ENCODE results near the gene TNS3.

TNS3 gene

DNA sequence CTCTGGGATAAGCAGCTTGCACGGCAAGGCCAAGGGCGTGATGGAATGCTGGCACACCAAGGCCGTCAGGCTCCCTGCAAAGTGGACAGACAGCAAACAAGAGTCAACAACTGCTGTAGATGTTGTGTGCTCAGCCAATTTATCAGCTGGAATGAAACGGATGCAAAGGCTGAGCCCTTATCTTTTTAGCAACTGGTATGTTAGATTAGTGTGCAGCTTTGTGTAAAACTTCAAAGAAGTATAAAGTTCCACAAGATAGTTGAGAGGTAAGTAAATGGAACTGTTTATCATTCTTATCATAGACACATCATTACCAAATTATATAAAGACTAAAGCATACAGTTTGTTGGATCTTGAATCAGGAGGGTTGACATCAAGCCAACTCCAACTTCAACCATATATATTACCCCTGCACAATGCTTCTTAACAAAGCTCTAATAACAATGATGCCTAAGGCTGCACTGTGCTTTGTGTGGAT lies 289.0 kb downstream of the TNS3 start:
- no peak for DNase-seq

DNA sequence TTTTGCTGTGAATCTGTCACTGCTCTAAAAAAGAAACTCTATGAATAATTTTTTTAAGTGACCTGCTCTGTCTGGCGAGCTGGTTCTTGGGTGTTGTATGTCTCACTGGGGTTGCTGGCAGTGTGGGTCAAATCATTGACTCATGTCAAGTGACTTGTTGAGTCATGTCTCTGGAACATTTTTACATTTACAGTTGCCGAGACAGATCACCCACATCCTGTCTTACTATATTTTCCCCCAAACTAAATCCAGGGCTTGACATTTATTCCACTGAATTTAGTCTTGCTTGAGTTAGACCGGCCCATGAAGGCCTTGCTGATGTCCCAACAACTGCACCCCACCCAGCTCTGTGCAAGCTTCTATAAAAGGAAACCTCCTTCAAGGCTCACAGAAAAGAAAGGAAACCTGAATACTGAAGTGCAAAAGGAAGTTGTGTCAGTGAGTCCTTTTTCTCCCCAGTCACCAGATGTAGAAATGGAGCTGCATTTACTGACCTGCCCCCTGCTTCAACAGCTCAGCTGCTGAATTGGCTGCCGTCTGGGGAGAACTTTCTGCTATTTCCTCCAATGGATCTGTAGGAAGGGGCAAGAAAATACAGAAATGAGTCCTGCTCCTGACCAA lies 290.3 kb downstream of the TNS3 start:
- no peak for DNase-seq

DNA sequence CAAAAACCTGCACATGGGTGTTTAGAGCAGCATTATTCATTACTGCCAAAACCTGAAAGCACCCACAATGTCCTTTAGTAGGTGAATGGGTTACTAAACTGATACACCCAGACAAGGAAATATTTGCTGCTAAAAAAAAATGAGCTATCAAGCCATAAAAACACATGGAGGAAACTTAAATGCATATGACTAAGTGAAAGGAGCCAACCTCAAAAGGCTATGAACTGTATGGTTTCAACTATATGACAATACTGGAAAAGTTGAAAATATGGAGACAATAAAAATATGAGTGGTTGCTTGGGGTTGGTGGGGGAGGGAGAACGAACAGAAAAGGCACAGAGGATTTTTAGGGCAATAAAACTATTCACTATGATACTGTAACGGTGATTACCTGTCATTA lies 291.0 kb downstream of the TNS3 start:
- no peak for DNase-seq

DNA sequence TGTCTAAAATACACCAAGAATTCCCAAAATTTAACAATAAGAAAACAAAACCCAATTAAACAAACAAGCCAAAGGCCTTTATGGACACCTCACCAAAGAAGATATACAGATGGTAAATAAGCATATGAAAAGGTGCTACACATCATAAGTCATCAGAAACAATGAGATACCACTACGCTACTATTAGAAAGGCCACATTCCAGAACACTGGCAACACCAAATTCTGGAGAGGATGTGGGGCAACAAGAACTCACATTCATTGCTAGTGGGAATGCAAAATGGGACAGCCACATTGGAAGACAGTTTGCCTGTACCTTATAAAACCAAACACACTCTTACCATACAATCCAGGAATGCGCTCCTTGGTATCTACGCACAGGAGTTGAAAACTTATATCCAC lies 291.4 kb downstream of the TNS3 start:
- DNase-seq = no peak

DNA sequence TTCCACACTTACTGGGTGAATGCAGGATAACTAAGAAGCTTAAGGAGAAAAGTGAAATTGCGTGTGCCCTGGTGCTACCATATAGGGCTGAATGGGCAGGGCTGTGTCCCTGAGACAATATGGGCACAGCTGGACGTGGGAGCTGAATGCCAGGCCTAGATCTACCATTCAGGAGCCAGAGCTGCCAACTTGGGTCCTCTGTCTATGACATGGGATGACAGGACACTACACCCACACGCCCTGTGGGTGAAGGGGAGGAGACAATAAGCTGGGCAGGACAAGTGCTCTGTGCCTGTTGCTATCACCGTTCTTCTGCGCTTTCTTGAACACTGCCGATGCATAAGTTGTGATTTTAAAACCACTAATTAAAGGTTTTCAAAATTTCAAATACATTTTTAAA lies 293.9 kb downstream of the TNS3 start:
- no peak for DNase-seq

DNA sequence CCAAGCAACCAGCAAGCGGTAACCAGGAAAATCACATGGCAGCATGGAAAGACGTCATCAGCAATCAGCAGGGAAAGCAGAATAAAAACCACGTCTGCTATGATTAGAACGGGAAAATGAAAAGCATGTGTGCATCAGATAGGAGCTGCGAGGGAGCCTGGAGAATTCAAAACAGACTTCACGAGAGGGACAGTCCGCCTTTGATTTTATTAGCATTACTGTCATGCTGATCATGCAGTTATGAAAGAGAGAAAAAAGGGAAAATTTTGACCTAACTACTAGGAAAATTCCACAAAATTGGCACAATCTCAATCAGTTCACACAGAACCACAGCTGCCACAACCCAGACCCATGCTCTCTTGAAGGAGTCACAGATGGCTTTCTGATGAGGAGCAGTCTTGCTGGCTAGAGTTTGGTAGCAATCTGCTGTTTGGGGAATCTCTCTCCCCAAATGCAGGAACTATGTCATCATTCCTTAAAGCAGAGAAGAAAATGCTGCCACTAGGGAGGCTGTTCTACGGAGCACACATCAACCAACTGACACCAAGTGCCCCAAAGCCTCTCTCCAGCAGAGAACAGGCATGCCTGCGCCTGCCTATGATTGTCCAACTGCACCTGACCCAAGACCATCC lies 295.9 kb downstream of the TNS3 start:
- DNase-seq = no peak

DNA sequence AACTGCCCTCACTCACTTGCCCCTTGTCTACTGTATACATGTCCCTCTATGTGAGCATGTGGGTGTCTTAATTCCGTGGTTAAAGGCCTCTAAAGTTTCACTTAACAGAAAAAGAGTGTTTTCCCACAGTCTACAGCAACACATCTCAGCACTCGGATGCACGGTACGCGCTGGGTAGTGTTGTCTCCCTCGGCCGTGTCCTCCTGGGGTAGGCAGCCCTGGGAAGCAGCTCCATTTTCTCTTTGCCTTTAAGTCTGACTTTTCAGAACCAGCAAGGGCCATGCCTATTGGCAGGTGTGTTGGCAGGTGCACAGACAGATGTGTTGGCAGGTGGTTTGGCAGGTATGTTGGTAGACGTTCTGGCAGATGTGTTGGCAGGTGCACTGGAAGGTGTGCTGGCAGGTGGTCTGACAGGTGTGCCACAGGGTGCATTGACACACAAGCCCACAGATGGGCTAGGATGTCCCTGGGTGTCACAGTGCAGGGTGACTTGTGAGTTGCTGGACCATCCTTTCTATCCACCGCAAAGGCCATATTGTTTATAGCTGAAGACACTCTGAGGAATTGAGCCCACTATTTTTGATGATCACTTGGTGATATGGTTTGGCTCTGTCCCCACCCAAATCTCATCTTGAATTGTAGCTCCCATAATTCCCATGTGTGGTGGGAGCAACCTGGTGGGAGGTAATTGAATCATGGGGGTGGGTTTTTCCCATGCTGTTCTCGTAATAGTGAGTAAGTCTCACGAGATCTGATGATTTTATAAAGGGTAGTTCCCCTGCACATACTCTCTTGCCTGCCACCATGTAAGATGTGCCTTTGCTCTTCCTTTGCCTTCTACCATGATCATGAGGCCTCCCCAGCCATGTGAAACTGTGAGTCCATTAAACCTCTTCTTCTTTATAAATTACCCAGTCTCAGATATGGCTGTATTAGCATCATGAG lies 296.9 kb downstream of the TNS3 start:
- DNase-seq = no peak

DNA sequence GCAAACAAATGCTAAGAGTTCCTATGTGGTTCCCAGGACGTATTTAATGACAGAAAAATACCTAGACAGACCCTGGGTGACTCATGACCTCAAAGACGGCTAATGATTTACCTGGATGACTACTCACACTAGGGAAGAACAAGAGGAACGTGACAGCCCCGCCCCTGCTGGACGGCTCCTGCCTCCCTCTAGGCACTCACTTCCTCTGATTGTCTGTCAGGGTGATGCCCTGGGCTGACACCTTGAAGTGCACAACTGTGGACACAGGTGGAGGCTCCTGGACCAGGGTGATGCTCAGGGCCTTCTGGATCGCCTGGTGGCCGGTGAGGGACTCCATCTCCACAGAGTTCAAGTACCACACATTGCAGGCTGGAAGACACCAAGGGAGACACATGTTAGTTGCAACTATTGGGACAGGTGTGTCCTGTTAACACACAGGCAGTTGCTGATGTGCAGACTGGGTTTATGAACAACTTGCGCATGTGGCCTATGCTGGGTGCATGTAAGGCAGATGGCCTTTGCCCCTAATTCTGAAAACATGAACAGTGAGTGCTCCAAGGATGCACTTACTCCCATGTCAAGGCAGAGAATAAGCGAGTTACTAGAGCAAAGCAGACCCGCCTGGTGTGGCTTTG lies 298.3 kb downstream of the TNS3 start:
- no peak for DNase-seq

DNA sequence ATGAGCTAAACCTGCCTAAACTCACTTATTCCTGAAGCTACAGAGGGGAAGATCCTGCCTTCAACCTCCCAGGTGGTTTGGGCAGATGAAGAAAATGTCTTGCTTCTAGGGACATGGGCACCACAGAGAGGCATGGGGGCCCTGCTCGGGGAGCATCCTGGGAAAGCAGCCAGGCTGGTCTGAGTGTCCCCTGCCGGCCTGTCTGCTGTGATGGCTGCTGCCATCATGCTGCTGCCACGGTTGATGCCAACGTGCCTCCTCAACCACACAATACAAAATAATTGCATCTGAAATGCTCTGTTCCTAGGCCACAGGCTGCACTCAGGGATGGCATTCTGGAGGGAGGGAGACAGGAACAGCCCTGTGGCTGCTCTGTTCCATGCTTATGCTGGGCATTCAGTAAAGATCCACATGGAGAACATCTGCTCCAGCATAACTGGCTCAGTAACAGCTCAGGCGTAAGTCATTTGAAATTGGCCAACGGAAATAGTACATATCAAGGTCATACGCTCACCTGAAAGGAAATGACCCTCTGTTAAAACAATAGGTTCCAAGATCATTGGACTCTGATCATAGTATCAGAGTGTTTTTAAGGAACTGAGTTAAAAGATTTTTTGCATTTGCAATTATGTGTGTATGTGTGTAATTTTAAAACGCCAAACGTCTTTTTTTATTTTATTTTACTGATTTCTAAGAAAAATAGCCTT lies 299.0 kb downstream of the TNS3 start:
- DNase-seq = no peak

DNA sequence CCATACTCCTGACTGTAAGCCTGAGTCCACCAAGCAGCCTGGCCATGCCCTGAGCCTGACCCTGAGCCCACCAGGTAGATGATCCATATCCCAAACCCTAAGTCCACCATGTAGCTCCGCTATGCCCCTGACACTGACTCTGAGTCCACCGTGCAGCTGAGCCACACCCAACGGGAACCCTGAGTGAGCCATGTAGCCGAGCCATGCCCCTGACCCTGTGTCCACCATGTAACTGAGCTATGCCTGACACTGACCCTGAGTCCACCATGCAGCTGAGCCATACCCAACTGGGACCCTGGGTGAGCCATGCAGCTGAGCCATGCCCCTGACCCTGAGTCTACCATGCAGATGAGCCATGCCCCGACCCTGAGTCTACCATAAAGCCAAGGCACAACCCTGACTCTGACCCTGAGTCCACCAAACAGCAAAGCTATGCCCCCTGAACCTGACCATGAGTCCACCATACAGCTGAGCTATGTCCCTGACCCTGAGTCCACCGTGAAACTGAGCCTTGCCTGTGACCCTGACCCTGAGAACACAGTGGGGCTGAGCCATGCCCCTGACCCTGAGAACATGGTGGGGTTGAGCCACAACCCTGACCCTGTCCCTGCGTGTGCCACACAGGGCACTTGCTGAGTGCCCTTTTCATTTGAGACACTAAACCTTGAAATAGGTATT lies 299.8 kb downstream of the TNS3 start:
- no peak for DNase-seq

DNA sequence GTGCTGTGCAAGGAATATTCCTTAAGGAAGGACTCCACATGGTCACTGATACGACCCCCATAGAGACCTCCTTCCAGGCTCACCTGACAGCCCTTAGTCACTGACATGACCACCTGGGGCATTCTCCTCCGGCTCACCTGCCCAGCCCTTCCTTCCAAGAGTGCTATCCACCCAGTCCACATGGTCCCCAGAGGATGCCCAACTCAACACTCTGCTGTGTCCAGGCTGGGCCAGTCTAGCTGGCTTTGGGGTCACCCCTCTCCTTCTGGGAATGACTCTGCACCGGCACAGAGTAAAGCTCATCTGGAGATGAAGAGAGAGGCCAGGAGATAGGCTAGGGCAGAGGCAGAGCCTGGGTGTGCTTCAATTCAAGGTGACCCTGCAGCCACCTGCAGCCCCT lies 300.8 kb downstream of the TNS3 start:
- DNase-seq = no peak

DNA sequence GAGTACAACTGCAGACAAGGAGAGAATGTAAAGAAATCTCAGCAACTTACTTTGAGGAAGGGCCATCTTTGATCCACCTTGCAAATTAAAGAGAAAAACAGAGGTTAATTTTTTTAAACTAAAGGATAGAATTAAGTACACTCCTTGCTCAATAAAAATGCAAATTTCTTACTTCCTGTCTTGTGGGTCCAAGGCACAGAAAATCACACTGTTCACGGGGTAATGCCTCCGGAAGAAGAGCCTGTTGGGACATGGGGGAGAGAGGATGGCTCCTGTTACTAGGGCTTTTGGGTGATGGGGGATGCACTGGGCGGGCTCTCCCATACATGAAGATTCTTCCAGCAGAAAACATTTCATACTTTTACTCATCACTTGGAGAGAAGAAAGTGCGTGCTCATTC lies 301.8 kb downstream of the TNS3 start:
- no peak for DNase-seq

DNA sequence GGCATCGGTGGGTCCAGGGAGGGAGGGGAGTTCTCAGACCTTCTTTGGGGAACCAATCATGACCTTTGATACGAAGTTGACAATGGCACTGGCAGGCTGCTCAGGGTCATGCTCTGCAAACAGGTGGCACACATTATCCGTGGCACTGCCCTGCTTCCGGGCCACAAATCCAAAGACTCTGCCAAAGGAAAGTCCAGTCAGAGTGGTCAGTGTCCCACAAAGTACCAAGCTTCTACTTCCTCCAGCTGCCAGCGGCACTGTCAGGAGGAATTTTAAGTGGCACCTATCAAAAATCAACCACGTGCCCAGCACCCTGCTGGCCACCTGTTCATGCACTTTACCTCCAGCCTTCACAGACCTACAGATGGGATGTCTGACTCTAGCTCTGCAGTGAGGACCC lies 303.9 kb downstream of the TNS3 start:
- no peak for DNase-seq

DNA sequence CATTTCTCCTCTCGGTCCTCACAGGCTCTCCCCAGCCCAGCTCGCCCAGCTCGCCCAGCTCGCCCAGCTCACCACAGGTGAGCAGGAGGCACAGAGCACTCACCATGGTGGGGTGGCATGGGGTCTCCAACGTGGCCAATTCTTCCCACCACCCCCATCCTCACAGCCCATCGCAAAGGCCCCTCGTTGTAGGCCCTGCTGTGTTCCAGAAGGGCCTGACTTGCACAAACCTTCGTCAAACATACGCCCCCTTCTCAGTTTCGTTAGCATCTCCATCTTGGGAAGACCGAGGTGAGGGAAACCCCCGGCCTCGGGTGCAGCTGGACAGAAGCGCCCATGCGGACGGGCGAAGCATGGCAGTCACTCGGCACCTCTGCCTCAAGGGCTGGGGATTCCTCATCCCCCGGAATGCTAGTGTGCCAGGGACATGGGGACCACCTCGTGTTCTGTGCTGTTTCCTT lies 304.6 kb downstream of the TNS3 start:
- DNase-seq = no peak

DNA sequence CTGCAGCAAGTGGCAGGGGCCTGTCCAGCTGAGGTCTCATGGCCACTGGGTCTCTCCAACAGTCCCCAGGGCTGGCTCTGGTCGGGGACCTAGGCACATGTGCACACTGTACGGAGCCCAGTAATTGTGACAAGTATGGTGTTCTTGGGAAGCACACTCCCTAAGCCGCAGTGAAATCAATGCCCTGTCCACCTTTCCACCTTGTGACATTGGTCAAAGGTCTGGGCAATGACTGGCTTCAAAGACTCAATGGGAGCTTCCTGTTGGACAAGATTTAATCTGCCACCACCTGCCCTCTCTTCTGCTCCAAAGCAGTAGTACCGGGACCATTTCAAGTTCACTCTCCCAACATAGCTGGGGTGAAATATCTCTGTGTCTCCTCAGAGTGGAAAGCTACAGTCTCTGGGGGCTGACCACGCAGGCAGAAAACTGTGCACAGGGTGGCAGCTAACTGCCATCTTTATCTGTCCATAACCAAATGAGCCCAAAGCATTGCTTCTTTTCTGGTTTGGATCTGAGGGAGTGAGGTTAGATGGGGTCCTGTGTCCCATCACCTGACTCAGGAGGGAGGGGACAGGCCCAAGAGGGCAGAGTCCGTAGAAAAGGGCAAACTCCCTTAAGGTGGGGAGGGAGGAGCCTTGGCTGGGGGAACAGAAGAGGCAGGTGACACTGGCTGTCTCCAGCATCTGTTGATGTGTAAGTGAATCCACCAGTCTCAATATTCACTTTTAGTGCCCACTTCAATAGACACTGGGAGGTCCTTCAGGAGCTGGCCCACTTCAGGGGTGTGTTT lies 307.7 kb downstream of the TNS3 start:
- no peak for DNase-seq

DNA sequence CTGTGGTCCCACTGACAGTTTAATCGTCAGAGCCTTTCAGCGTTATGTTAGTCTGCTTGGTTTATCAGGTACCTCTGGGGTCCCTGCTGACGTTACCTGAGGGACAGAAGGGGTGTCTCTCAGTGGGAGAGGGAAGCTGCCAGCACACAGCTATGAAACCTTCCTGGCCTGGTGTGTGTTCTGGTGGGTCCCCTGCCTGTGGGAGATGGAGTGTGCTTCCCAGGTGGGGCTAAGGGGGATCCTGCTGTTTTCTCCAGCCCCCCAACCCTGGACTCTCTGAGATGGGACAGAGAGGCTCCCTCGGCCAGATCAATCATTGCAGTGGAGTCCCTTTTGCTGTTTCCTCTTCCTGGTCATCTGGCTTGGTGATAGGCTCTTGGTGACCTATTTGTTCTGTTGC lies 308.8 kb downstream of the TNS3 start:
- DNase-seq = no peak

DNA sequence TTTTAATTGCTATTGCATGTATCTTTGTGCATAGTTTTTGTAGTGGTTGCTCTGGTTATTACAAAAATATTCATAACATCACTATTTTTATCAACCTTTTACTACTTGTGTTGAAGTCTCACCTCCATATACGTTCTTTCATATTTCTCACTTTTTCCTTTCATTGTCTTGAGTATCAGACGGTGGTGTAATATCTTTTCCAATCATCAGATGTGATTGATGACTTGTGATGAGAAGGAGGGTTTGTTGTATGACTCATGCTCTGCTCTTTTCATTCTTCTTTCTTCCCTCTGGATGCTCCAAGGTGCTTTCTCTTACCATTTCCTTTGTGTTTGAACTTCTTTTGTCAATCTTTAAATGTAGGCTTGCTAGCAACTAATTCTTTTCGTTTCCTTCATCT lies 310.2 kb downstream of the TNS3 start:
- DNase-seq = no peak

DNA sequence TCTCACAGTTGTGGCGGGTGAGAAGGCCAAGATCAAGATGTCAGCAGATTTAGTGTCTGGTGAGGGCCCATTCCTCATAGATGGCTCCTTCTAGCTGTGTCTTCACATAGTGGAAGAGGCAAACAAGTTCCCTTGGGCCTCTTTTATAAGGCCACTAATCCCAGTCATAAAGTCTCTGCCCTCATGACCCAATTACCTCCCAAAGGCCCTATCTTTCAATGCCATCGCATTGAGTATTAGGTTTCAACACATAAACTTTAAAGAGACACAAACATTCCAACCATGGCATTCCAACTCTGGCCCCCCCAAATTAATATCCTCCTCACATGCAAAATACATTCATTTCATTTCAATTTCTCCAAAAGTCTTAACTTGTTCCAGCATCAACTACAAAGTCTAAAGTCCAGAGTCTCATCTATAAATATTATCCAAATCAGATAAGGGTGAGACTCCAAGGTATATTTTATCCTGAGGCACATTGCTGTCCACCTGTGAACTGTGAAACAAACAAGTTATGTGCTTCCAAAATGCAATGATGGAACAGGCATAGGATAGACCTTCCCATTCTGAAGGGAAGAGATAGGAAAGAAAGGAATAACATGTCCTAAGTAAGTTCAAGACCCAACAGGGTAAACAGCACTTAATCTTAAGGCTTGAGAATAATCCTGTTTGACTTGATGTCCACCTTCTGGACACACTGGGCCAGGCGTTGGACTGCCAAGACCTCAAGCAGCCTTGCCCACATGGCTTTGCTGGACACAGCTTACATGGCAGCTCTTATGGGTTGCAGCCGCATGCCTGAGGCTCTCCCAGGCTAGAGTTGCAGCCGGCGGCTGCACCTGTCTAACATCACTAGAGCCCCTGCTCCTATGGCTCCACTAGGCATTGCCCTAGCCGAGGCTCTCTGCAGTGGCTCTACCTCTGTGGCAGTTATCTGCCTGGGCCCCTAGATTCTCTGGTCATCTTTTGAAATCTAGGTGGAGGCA lies 312.8 kb downstream of the TNS3 start:
- DNase-seq = no peak

DNA sequence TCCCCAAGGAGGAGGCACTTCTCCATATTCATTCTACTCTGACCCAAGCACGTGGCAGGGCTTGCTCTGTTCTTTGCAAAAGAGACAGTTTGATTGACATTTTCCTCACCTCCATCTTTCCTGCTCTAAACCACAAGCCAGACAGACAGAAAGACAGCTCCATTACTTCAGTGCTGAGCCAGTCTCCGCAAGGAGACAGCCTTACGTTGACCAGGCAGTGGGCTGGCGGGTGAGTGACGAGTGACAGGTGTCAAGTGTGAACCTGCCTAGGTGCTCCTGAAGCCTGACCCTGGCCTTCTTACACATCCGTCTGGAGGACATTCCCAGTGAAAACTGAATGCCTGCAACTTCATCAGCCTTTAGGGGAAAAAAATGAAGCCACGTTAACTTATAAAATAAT lies 314.6 kb downstream of the TNS3 start:
- DNase-seq = no peak

DNA sequence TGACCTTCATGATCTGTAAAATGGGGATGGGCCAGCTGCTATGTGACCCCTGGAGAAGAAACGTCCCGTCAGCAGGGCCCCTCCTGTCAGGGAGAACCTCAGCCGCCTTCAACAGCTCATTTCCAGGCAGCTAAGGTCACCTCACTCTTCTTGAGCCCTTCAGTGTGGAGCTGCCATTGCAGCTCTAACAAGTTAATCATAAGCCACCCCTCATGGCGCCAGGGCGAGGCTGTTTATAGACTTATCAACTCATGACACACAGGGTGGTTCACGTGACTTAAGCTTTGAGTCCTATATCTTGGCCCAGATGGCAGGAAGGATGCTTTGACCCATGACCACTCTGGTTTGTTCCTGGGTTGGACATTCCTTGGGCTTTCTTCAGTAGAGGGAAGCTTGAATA lies 315.1 kb downstream of the TNS3 start:
- DNase-seq = no peak

All from CD4-positive, alpha-beta T cell treated with Interleukin-4 for 1 hour (primary cell).